HG03097 (cell line): ENCODE data around the gene SLC4A11.

ENCODE experiments used
- ATAC-seq: cut with Tn5 transposase; IDR thresholded peaks from one replicate; pipeline ENCODE4 v1.9.1; 2021; ENCODE audit not compliant: unreplicated experiment, low FRiP score

Gene SLC4A11

GRCh38 chr20:3239026-3239866 is at the start of gene SLC4A11:
TSS of gene SLC4A11 (minus strand) at chr20:3239190. CDS start at chr20:3239137, 53 bp downstream.
- ATAC-seq: no peak

GRCh38 chr20:3283222-3283820 is 44.3 kb upstream of the SLC4A11 start:
- no peak for ATAC-seq

GRCh38 chr20:3282271-3283221 is 43.6 kb upstream of the SLC4A11 start:
- ATAC-seq: no peak

GRCh38 chr20:3281437-3281836 is 42.4 kb upstream of the SLC4A11 start:
- no peak for ATAC-seq

DNA sequence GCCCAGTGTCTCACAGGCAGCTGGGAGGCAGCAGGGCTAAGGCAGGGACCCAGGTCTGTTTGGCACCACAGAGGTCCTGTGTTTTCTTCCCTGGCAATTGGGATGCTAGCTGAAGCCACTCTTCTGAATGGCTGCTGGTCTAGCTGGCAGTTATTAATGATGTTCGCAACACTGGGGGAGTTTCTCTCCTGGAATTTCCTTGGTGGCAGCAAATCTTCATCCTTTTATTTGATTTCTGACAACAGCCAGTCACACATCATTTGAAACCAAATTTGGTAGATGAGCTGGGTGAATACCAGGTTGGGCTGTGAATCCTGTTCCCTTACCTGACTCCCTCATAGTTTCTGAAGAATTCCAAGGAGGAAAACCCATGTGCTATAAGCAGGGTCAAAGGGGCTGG is 40.8 kb upstream of the SLC4A11 start:
- no peak for ATAC-seq

DNA sequence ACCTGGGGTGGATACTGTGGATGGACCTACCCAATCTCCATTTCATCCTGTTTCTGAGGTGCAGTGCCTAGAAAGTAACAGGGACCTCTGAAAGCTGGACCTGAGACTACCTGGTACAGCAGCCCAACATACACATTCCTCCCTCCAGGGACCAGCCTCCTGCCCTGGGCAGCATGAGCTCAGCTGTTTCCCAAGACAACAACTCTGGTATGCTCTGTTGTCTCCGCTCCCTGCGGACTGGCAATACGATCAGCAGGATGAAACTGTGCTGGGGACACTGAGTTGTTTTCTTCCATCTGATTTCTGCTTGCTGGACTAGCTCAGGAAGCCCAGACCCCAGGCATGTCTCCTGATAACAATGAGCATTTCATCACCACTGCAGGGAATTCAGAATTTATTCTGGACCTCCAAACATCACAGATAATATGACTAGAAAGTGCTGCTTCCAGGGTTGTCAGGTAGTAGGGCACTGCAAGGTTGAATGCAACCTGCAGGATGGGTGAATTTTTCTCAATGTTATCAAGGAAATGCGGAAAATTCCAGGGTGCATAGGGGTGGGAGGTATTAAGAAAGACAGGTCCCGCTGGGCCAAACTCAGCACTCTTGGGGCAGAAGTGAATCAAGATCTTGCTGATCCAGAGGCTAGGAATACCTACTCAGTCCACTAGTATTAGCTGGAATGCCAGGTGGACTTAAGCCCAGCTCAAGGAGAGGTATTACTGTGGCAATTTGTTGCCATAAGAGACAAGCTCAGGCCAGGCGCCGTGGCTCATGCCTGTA is 38.9 kb upstream of the SLC4A11 start:
- ATAC-seq: no peak

DNA sequence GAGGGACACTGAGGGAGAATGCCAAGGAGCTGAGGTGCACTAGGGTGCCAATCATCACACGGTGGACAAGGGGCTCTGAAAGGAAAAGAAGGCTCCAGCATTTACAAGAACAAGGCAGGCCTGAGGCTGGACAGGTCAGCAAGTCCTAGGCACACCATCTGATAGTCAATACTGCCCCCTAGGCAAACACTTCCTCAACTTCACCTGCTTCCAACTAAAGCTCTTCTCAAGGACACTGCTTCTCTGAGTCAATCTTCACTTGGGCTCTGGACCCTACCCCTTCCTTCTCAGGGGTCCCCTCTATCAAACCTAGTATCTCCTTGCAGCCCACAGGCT is 37.7 kb upstream of the SLC4A11 start:
- ATAC-seq: no peak

- ATAC-seq: no peak
Measured at GRCh38 chr20:3275966-3276679, 37.1 kb upstream of the SLC4A11 start.

GRCh38 chr20:3275064-3275935 is 36.3 kb upstream of the SLC4A11 start:
- ATAC-seq: no peak

DNA sequence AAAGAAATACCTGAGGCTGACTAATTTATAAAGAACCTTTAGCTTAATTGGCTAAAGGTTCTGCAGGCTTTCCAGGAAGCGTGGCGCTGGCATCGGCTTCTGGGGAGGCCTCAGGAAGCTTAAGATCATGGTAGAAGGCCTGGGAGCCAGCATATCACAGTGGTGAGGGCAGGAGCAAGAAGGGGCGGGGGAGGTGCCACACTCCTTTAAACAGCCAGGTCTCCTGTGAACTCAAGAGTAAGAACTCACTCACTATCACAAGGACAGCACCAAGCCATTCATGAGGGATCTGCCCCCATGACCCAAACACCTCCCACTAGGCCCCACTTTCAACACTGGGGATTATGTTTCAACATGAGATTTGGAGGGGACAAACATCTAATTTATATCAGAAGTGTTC is 34.4 kb upstream of the SLC4A11 start:
- ATAC-seq: no peak

DNA sequence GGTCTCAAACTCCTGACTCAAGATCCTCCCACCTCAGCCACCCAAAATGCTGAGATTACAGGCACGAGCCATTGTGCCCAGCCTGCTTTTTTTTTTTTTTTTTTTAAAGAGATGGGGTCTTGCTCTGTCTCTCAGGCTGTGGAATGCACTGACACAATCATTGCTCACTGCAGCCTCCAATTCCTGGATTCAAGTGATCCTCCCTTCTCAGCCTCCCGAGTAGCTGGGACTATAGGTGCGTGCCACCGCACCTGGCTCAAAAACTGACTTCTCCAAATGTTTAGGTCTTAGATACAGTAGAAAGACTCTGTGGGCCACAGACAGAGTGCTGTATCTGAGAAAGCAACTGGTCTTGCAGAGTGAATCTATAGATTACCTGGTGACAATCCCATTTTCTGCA is 31.1 kb upstream of the SLC4A11 start:
- ATAC-seq: no peak

DNA sequence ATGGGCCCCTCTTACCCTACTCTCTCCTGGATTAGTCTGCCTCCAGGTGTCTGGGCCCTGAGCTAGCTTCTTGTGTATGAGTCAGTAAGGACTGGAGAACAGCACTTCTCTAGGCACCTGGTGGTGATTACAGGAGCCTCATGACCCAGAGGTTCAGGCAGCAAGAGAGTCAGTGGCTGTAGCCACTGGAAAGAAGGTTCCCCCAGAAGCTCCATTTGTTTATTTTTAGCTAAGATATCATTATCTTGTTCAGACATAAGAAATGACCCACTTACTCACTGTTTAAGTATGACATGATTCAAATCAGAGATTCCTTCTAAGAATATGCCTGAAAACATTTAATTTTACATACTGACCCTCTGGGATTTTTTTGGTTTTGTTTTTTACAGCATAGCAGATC is 23.6 kb upstream of the SLC4A11 start:
- ATAC-seq: no peak

GRCh38 chr20:3258429-3258828 is 19.4 kb upstream of the SLC4A11 start:
- ATAC-seq: no peak

DNA sequence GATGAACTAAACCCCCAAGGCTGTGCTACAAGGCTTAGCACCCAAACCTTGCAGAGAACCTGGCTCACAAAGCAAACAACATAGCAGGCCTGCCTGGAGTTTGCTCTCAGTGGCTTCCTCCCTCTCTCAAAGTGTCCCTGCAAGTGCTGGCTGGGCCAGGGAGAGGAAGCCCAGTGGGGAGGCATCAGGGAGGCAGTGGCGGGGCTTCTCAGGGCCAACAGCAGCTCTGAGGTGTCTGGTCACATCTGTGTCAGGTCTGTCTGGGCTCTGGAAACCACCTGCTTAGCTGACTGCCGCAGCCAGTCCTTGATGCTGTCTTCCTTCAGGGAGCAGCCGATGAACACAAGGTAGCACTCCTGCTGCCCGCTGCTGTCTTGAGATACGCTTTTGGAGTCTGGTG is 16.7 kb upstream of the SLC4A11 start:
- ATAC-seq: no peak

- no peak for ATAC-seq
Measured at GRCh38 chr20:3251806-3252205, 12.8 kb upstream of the SLC4A11 start.

DNA sequence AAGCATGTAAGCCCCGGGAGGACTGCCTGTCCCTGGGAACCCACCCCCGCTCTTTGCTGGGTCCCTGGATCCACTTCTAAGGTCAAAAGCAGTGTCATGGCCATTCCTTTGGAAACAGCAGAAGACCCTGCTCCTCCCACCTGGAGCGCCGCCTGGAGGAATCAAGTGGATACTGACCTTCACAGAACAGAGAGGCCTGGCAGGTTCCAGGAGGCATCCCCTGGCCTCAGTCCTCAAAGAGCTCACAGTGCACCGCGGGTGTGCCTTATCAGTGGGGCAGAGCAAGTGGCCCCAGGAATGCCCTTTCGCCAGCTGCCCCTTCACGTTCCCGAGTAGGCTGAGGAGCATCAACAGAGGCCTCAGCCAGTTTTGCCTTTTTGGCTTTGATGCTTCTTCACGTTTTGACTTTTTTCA is 11.1 kb upstream of the SLC4A11 start:
- no peak for ATAC-seq

DNA sequence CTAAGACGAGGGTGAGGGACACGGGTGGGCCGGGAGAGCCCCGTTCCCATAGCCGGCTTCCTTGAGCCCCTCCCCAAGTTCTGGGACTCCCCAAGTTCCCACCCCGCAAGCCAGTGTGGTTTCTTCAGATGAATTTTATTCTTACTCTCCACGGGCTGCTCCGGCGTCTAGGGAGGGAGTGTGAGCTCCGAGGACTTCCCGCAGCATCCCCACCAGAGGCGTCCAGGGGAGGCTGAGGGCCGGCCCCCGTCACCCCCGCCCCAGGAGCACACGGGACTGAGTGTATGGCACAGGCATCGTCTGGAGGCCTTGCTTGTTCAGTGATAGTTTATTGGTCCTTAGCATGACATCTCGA is 10.0 kb upstream of the SLC4A11 start:
- ATAC-seq: no peak

DNA sequence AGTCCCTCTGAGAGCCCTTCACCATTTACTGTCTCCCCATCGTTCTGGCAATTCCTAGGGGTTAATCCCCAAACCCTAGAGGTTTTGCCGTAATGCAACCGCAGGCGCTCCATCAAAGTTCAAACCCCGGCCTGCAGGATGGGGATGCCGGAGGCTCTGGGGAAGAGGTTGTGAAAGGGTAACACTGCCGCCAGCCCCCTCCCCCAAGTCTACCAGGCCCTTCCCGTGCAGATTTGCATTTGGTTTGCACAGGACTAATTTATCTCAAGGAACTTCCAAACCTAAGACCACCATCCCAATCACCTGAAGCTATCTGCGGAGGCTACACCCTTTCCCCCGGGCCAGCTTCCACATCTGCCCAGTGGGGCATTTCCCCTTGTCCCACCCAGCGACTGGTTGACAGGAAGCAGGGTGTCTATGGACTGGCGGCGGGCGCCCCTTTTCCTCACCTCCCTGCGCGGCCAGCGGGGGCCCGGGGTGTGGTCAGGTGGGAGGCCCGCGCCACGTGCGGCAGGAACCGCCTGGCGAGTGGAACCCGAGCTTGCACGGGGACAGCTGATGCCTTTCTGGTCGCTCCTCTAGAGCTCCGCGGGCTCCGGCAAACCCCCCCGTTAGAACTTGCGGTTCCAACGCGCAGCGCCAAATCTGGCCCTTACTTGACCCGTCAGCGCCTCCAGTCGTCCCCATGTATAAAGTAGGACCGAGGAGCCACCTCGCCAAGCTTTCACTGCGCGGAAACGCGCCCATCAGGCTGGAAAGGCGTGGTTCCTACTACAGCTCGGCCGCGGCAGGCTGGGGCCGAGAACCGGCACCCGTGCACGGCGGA is 9.4 kb upstream of the SLC4A11 start:
- ATAC-seq: no peak
